ENCODE results near the gene MYH15. TPM values are rescaled to one million over a fixed set of nuclear protein-coding genes. Genes with fewer than 3 reads are reported as not detected.

Gene MYH15
- total RNA-seq, 4 donors from 2014 or later, result 0.10 to 0.27 (median 0.13) TPM; not detected in 1

GRCh38 chr3:108416111-108416869 lies 94.1 kb downstream of the MYH15 start:
- no peak overlapping the region for H3K4me3 ChIP-seq
- no peaks in the 10 kb centered on the region for H3K4me1 ChIP-seq
- ATAC-seq (no peak), DNase-seq (no peak)
- no peaks in the 10 kb centered on the region for H3K27me3 ChIP-seq
- H3K36me3 ChIP-seq, result no peaks in the 10 kb centered on the region
- intact Hi-C loops (cut with DNase I; ENCODE audit: low total_unique reads), result no loop called here
- TF ChIP-seq POLR2A (IDR thresholded peaks at IDR 0.05) (no peak), CTCF (IDR thresholded peaks at IDR 0.05 in 4 of 5, conservative IDR thresholded peaks at IDR 0.05 in 1 of 5) (no peak)
- no peak overlapping the region for H3K27ac ChIP-seq
- H3K9me3 ChIP-seq, result no peaks in the 10 kb centered on the region
- in situ Hi-C loops (cut with MboI; ENCODE audit: low sequenced_read_pairs in 4 of 4), result loop anchor here in 1 of 4 donors (25.0 kb wide), 1 partner anchor 479 kb away; no protein-coding TSS in a partner anchor

DNA sequence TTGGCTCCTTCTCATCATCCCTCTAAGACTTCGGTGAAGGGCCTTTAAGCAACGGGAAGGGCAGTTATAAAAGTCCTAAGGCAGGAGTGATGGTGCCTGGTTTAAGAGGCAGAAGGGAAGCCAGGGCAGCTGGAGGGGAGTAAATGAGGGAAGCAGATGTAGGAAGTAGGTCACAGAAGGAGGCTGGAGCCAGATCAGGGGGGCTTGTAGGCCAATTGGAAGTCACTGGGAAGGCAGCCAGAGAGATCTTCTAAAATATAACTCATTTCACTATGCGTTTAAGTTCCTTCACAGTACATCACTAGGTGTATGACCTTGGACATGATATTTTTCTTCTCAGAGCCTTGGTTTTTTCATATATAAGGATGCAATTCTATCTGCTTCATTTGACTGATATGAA lies 94.7 kb downstream of the MYH15 start:
- ATAC-seq (no peak), DNase-seq (no peak)
- no peaks in the 10 kb centered on the region for H3K9me3 ChIP-seq
- no peaks in the 10 kb centered on the region for H3K4me1 ChIP-seq
- no peaks in the 10 kb centered on the region for H3K36me3 ChIP-seq
- H3K27ac ChIP-seq, result no peak overlapping the region
- in situ Hi-C loops (cut with MboI; ENCODE audit: low sequenced_read_pairs in 4 of 4) (loop anchor here in 1 of 4 donors (25.0 kb wide), 1 partner anchor 478 kb away; no protein-coding TSS in a partner anchor), intact Hi-C loops (cut with DNase I; ENCODE audit: low total_unique reads) (no loop called here)
- no peak overlapping the region for H3K4me3 ChIP-seq
- H3K27me3 ChIP-seq, result no peaks in the 10 kb centered on the region
- no peak for TF ChIP-seq POLR2A (IDR thresholded peaks at IDR 0.05)
- TF ChIP-seq CTCF (IDR thresholded peaks at IDR 0.05 in 4 of 5, conservative IDR thresholded peaks at IDR 0.05 in 1 of 5), result no peak

DNA sequence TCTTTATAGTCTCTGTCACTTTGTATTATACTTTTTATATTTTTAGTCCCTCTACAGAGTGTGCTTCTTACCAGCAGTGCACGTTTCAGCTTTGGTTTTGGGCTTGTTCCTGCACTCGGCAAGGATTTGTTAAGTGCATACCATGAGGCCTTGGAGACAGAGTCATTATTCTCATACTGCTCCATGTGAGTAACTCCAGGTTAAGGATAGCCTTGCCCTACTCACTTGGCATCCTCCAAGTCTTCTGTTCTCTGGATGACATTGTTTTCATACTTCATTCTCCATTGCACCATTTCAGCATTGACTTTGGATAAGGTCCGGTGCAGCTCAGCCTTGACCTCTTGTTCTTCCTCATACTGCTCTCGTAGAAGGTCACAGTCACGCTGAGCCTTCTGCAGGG lies 96.4 kb downstream of the MYH15 start:
- Histone ChIP-seq H3K36me3 (no peaks in the 10 kb centered on the region), H3K27ac (no peak overlapping the region), H3K27me3 (no peaks in the 10 kb centered on the region), H3K4me3 (no peak overlapping the region), H3K4me1 (no peaks in the 10 kb centered on the region), H3K9me3 (no peaks in the 10 kb centered on the region)
- ATAC-seq, result no peak
- TF ChIP-seq CTCF (IDR thresholded peaks at IDR 0.05 in 4 of 5, conservative IDR thresholded peaks at IDR 0.05 in 1 of 5) (no peak), POLR2A (IDR thresholded peaks at IDR 0.05) (no peak)
- DNase-seq, result no peak
- in situ Hi-C loops (cut with MboI; ENCODE audit: low sequenced_read_pairs in 4 of 4), result loop anchor here in 1 of 4 donors (25.0 kb wide), 1 partner anchor 477 kb away; no protein-coding TSS in a partner anchor
- intact Hi-C loops (cut with DNase I; ENCODE audit: low total_unique reads), result no loop called here

DNA sequence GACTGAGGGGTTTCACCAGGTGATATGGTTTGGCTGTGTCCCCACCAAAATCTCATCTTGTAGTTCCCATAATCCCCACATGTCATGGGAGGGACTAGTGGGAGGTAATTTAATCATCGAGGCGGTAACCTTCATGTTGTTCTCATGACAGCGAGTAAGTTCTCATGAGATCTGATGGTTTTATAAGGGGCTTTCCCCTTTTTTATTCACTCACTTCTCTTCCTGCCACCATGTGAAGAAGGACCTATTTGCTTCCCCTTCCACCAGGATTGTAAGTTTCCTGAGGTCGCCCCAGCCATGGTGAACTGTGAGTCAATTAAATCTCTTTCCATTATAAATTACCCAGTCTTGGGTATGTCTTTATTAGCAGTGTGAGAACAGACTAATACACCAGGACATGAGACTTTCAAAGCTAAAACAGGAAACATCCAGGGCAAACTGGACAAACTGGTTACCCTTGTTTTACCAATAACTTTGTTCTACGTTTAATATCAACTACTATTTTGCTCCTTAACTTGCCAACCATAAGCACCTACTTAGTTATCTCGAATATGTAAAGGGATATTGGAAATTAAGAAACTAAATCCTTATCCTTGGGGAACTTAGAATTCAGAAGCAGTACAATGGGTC lies 98.2 kb downstream of the MYH15 start:
- Histone ChIP-seq H3K9me3 (no peaks in the 10 kb centered on the region), H3K27me3 (no peaks in the 10 kb centered on the region), H3K27ac (no peak overlapping the region), H3K4me1 (no peaks in the 10 kb centered on the region), H3K4me3 (no peak overlapping the region), H3K36me3 (no peaks in the 10 kb centered on the region)
- intact Hi-C loops (cut with DNase I; ENCODE audit: low total_unique reads) (no loop called here), in situ Hi-C loops (cut with MboI; ENCODE audit: low sequenced_read_pairs in 4 of 4) (loop anchor here in 1 of 4 donors (25.0 kb wide), 1 partner anchor 475 kb away; no protein-coding TSS in a partner anchor)
- TF ChIP-seq POLR2A (IDR thresholded peaks at IDR 0.05), result no peak
- TF ChIP-seq CTCF (IDR thresholded peaks at IDR 0.05 in 4 of 5, conservative IDR thresholded peaks at IDR 0.05 in 1 of 5), result no peak
- no peak for ATAC-seq
- DNase-seq, result no peak

All from gastrocnemius medialis (tissue), 4 donors.